NCI-H82 treated with DMSO at 0.1 percent for 48 hours (cell line): ENCODE results near the gene GALNT17.

ENCODE experiments used
- DNase-seq: peaks from one replicate; lab custom pipeline; 2025; ENCODE audit not compliant: unreplicated experiment; lab: John Stamatoyannopoulos, UW

Gene GALNT17

DNA sequence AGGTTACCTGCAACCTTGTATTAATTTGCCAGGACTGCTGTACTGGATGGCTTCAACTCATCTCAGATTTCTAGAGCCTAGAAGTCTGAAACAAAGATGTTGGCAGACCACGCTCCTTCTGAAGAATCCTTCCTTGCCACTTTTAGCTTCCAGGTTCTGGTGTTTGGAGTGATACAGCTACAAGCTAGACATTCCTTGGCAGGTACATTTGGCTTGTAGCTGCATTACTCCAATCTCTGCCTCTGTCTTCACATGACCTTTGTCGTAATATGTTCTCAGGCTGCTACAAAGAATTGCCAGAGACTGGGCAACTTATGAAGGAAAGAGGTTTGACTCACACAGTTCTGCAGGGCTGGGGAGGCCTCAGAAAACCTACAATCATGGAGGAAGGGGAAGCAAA, 146.3 kb downstream of the GALNT17 start:
- DNase-seq, result no peak

- no peak for DNase-seq
These were observed 149.3 kb downstream of the GALNT17 start for GRCh38 chr7:71281261-71281660.

DNA sequence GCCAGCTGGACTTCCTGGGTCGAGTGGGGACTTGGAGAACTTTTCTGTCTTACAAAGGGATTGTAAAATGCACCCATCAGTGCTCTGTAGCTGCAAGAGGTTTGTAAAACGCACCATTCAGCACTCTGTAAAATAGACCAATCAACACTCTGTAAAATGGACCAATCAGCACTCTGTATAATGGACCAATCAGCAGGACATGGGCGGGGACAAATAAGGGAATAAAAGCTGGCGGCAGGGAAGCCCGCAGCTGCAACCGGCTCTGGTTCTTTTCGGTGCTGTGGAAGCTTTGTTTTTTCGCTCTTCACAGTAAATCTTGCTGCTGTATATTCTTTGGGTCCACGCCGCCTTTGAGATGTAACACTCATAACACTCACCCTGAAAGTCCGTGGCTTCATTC, 151.9 kb downstream of the GALNT17 start:
- no peak for DNase-seq

- DNase-seq, result no peak
These were observed 153.7 kb downstream of the GALNT17 start for GRCh38 chr7:71285571-71286145.

- DNase-seq, result no peak
These were observed 154.4 kb downstream of the GALNT17 start for GRCh38 chr7:71286336-71286735.

GRCh38 chr7:71286924-71287323, 155.0 kb downstream of the GALNT17 start:
- DNase-seq, result no peak

GRCh38 chr7:71290452-71290851, 158.5 kb downstream of the GALNT17 start:
- DNase-seq, result no peak

DNA sequence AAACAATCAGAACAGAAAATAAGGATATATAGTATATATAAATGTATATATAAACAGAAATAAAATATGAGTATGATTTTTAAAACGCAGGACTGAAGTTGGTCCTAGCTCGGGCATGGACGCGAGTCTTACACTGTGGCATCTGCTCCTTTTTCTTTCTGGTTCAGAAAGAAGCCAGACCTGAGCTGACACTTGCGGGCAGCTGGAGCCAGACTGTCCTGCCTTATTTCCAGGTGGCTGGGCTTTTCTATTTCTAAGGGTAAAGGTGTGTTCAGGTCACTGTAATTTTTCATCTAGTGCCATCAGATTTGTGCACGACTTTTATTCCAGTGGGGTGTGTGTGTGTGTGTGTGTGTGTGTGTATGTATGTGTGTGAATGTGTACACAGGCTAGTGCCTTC, 166.4 kb downstream of the GALNT17 start:
- no peak for DNase-seq

- DNase-seq, result no peak
These were observed 168.1 kb downstream of the GALNT17 start for GRCh38 chr7:71300086-71300485.

DNA sequence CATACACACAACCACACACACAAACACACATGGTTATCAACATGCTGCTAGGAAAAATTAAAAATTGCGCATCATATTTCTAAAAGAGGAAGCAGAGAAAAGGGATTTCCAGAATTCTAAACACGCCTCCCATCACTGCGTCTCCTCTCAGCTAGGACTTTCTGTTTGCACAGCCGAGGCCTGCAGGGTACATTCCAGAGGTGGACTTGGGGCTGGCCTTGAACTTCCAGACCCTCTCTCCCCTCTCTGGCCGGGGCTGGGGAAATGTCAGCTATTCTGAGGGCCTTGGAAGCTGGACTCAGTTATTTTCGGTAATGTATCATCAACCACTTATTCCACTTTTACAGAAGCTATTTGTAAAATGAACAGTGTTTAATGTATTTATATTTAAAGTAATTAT, 168.7 kb downstream of the GALNT17 start:
- no peak for DNase-seq

- DNase-seq, result no peak
These were observed 169.2 kb downstream of the GALNT17 start for GRCh38 chr7:71301167-71301566.

- DNase-seq, result no peak
These were observed 171.6 kb downstream of the GALNT17 start for GRCh38 chr7:71303566-71303965.

- no peak for DNase-seq
These were observed 176.2 kb downstream of the GALNT17 start for GRCh38 chr7:71308096-71308495.

- DNase-seq, result no peak
These were observed 179.6 kb downstream of the GALNT17 start for GRCh38 chr7:71311576-71311975.

- DNase-seq, result no peak
These were observed 181.0 kb downstream of the GALNT17 start for GRCh38 chr7:71312755-71313490.

GRCh38 chr7:71313553-71313952, 181.6 kb downstream of the GALNT17 start:
- DNase-seq, result no peak

- no peak for DNase-seq
These were observed 189.0 kb downstream of the GALNT17 start for GRCh38 chr7:71320916-71321315.

DNA sequence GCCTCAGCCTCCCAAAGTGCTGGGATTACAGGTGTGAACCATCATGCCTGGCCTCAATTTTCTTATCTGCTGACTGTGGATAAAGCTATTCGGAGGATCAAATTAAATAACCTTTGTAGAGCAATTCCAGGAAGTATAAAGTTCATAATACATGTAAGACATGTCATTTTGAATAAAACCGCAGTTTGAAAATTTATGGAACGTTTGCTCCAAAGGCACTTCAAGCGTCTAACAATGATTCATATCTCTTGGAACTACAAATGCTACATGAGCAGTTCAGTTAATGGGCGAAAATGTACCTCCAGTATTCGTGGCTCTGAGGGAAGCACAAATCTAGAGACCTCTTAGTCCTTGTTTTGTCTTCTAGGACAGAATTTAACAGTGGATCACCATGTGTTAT, 190.3 kb downstream of the GALNT17 start:
- DNase-seq, result no peak

- no peak for DNase-seq
These were observed 191.8 kb downstream of the GALNT17 start for GRCh38 chr7:71323726-71324125.

- DNase-seq, result no peak
These were observed 193.2 kb downstream of the GALNT17 start for GRCh38 chr7:71325151-71325550.

DNA sequence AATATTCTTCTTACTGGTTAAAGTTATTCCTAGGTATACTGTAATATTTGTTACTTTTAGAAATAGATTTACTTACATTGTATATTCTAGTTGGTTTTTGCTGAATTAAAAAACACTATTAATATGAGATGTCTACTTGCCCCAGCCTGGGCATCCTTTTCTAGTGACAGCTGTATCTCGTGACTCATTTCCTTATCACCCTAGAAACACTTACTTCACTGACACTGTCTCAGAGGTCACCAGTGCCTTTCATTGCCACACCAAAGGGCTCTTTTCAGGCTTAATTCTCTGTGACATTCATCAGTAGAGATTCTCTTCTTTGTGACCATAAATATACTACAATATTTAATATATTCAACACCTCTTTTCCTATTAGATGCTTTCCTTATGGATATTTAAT, 194.7 kb downstream of the GALNT17 start:
- DNase-seq, result no peak

GRCh38 chr7:71327946-71328345, 196.0 kb downstream of the GALNT17 start:
- no peak for DNase-seq
